SU-DHL-6 (cell line): Measurements from ENCODE around the gene RMI1.

ENCODE experiments used
- H2AFZ ChIP-seq: fragments of 200-600 bp; sonication (generic); 2 replicates; pipeline ENCODE4 v1.6.1; 2014; ENCODE audit warnings: low read depth, mild to moderate bottlenecking, moderate library complexity, mixed read lengths, antibody characterized with exemption, low read length; ENCODE audit not compliant: severe bottlenecking
- H3F3A ChIP-seq: fragments of 200-600 bp; shearing (Covaris generic); 2 replicates; pipeline ENCODE4 v1.6.0; 2016; ENCODE audit warnings: antibody characterized with exemption, mild to moderate bottlenecking; ENCODE audit not compliant: insufficient read depth
- H3K27ac ChIP-seq: fragments of 200-600 bp; sonication (generic); 2 replicates; pipeline ENCODE4 v1.5.1; 2016; ENCODE audit warnings: low read depth, mild to moderate bottlenecking, low read length, moderate library complexity, mixed read lengths
- H3K27me3 ChIP-seq: fragments of 200-600 bp; sonication (generic), shearing (Covaris generic); 2 replicates; pipeline ENCODE4 v1.6.0; 2014; ENCODE audit warnings: mild to moderate bottlenecking, low read length
- H3K36me3 ChIP-seq: fragments of 200-600 bp; sonication (generic); 2 replicates; pipeline ENCODE4 v1.6.1; 2014; ENCODE audit warnings: mild to moderate bottlenecking, low read length, mixed read lengths
- H3K4me2 ChIP-seq: fragments of 300-600, 200-600 bp; shearing (Covaris generic), sonication (generic); 2 replicates; pipeline ENCODE4 v1.6.0; 2014; ENCODE audit warnings: low read length, low read depth, mild to moderate bottlenecking; ENCODE audit not compliant: poor library complexity, severe bottlenecking
- H3K4me3 ChIP-seq: fragments of 200-600 bp; sonication (generic); 2 replicates; pipeline ENCODE4 v1.5.1; 2014; ENCODE audit warnings: antibody characterized with exemption, low read length, mild to moderate bottlenecking, mixed read lengths; ENCODE audit not compliant: insufficient read depth, poor library complexity, severe bottlenecking
- H3K79me2 ChIP-seq: fragments of 200-600 bp; sonication (generic); 2 replicates; pipeline ENCODE4 v1.6.1; 2014; ENCODE audit warnings: mild to moderate bottlenecking, low read length, moderate library complexity; ENCODE audit not compliant: insufficient read depth
- H3K9ac ChIP-seq: fragments of 200-600 bp; sonication (generic); 2 replicates; pipeline ENCODE4 v1.7.0; 2014; ENCODE audit warnings: mild to moderate bottlenecking, low read length
- H3K9me2 ChIP-seq: fragments of 200-600 bp; sonication (generic); replicated peaks from 2 replicates; pipeline ENCODE4 v1.6.1; 2014; ENCODE audit warnings: low read length; ENCODE audit not compliant: insufficient read depth
- H3K9me3 ChIP-seq: fragments of 200-600 bp; sonication (generic); 2 replicates; pipeline ENCODE4 v1.6.1; 2014; ENCODE audit warnings: low read length, mixed read lengths; ENCODE audit not compliant: insufficient read depth
- H4K20me1 ChIP-seq: fragments of 200-600 bp; sonication (generic); 2 replicates; pipeline ENCODE4 v1.6.1; 2014; ENCODE audit warnings: low read depth, mild to moderate bottlenecking, antibody characterized with exemption, low read length, moderate library complexity, mixed read lengths
- EZH2phosphoT487 ChIP-seq: fragments of 200-600 bp; sonication (generic), shearing (Covaris generic); conservative IDR thresholded peaks from 2 replicates; pipeline ENCODE4 v1.6.1; 2018; ENCODE audit warnings: mild to moderate bottlenecking, antibody characterized with exemption, low read length, moderate library complexity, mixed read lengths
- TF ChIP-seq, protein P1 (sequence below): fragments of 200-600 bp; sonication (generic); IDR thresholded peaks from one replicate; pipeline ENCODE4 v1.5.1; 2017; ENCODE audit warnings: antibody characterized with exemption, mild to moderate bottlenecking, low read length, moderate library complexity; ENCODE audit not compliant: insufficient read depth, poor library complexity, severe bottlenecking

RMI1 gene

DNA sequence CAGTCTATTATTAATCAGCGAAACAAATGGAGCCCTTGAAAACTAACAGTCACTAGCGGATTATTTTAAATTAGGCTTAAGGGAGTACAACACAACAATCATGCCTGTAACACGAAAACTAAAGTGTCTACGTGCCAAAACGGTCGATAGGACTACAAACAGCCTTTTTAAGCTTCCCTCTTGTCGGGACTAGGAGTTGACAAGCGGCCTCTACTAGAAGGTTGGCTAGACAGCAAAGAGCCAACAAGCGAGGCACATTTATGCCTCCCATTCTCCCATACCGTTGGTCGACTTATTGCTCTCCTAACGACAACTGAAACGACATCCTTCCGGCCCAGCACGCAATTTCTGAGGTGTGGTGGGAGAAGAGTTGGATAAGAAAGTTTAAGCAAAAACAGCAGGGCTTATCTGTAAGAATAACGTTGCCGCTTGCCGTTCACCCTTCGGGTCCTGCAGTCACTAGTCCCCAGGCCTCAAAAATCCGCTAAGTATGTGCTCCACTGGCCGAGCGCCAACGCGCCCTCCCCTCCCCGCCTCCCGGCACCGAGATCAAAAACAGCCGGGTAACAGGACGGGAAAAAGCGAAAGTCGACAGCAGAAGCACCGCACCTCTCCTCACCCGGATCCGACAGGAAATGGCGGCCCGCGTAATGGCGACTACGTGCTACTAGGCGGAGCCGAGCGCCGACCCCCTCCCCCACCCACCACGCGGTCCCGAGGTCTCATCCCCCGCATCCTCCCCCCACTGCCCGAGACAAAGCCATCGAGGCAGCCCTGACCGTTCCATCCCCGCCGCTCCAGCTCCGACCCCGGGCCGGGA is 1.4 kb upstream of the RMI1 start:
- Histone ChIP-seq H3K4me2 (peak overlapping the region; percentile 94), H3K9me3 (no peaks in the 10 kb centered on the region), H4K20me1 (peaks cover 50% of the 10 kb centered on the region), H3K27ac (peak overlapping the region; percentile 87), H2AFZ (no peak overlapping the region), H3K79me2 (peaks cover 94% of the 10 kb centered on the region), H3K36me3 (peaks cover 50% of the 10 kb centered on the region), H3K9me2 (no peaks in the 10 kb centered on the region), H3K9ac (peak overlapping the region; percentile 96), H3K4me3 (peak overlapping the region; percentile 99), H3K27me3 (no peaks in the 10 kb centered on the region), H3F3A (peaks cover 49% of the 10 kb centered on the region)
- TF ChIP-seq EZH2phosphoT487: no peak
- TF ChIP-seq, protein P1, sequence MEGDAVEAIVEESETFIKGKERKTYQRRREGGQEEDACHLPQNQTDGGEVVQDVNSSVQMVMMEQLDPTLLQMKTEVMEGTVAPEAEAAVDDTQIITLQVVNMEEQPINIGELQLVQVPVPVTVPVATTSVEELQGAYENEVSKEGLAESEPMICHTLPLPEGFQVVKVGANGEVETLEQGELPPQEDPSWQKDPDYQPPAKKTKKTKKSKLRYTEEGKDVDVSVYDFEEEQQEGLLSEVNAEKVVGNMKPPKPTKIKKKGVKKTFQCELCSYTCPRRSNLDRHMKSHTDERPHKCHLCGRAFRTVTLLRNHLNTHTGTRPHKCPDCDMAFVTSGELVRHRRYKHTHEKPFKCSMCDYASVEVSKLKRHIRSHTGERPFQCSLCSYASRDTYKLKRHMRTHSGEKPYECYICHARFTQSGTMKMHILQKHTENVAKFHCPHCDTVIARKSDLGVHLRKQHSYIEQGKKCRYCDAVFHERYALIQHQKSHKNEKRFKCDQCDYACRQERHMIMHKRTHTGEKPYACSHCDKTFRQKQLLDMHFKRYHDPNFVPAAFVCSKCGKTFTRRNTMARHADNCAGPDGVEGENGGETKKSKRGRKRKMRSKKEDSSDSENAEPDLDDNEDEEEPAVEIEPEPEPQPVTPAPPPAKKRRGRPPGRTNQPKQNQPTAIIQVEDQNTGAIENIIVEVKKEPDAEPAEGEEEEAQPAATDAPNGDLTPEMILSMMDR: no peak

DNA sequence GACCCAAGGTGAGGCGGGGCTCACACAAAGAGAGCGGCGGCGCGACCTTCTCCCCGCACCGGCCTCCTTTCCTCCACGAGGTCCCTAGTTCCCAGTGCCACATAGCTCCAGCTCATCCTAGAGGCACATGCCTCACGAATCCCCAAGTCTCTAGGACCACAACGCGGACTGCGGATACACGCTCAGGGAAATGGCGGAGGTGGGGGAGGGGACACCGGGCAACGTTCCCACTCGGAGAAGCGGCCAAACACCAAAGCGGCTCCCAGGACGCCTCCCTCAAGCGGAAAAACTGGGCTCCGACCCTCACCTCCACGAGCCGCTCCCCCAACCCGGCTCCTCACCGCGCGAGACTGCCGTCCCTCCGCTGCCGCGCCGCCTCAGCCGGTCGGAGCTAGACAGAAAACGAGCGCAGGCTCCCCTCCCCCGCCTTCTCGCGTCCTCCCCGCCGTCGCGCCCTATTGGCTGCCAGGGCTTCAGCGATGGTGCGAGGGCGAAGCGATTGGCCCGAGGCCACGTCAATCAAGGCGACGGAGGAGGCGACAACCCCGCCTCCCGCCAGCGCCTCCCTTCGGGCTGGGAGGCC is 702 bp upstream of the RMI1 start, which contains the start of gene HNRNPK:
HNRNPK (minus strand) TSS at position 404 of the 583 bp plus-strand sequence. CDS start 1,963 bp downstream, outside the sequence.
- Histone ChIP-seq H3K4me3 (peak within 1 kb of the TSS; percentile 99), H4K20me1 (peaks cover 43% of the 10 kb centered on the region), H3K9me3 (no peaks in the 10 kb centered on the region), H3K27ac (peak within 1 kb of the TSS; percentile 87), H3K9ac (peak within 1 kb of the TSS; percentile 96), H2AFZ (no peak within 1 kb of the TSS), H3K4me2 (peak within 1 kb of the TSS; percentile 94), H3K79me2 (peaks cover 94% of the 10 kb centered on the region), H3F3A (peaks cover 43% of the 10 kb centered on the region), H3K36me3 (peaks cover 43% of the 10 kb centered on the region), H3K9me2 (no peaks in the 10 kb centered on the region), H3K27me3 (no peaks in the 10 kb centered on the region)
- TF ChIP-seq, protein P1: peak; percentile 15
- TF ChIP-seq EZH2phosphoT487: no peak

DNA sequence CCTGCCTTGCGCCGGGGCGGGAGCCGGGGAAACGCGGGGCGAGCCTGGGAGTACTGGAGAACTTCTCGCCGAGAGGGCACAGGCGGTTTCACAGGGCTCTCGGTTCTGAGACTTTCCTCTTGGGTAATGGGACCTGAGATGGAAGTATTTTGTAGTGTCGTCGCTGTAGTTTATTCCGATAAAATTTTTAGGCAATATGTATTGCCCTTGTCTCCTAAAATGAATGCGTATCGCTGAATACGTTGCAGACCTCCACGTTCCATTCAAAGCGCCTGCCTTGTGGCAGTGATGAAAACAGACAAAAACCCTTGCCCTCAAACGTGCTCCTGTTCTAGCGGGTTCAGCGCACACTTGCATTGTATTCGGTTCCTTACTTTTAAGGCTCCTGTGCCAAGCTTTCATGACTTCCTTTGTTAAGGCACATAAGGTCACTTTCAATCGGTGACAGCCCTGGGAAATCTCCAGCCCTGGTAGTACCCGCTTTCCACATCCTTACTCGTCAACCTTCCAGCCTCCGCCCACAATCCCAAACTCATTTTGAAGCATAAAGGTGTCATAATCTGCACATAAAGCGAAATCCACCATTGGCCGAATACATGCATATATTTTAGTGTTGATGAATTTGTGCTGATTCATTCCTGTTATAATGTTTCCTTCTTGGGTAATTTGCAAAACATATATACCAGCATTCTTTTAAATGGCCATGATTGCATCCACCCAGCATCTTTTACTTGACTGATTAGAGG is 694 bp downstream of the RMI1 start:
- H2AFZ ChIP-seq: no peak overlapping the region
- peak overlapping the region; percentile 96 for H3K9ac ChIP-seq
- peak overlapping the region; percentile 93 for H3K4me2 ChIP-seq
- TF ChIP-seq, protein P1: no peak
- TF ChIP-seq EZH2phosphoT487: no peak
- peaks cover 29% of the 10 kb centered on the region for H3K36me3 ChIP-seq
- H3K27me3 ChIP-seq: no peaks in the 10 kb centered on the region
- H3K4me3 ChIP-seq: peak overlapping the region; percentile 99
- H3K9me2 ChIP-seq: no peaks in the 10 kb centered on the region
- peaks cover 42% of the 10 kb centered on the region for H3F3A ChIP-seq
- H4K20me1 ChIP-seq: peaks cover 29% of the 10 kb centered on the region
- H3K9me3 ChIP-seq: no peaks in the 10 kb centered on the region
- peaks cover 94% of the 10 kb centered on the region for H3K79me2 ChIP-seq
- H3K27ac ChIP-seq: peak overlapping the region; percentile 87
